CD8-positive, alpha-beta memory T cell (primary cell): ENCODE data around the gene C19orf12. TPM values are rescaled to one million over a fixed set of nuclear protein-coding genes. Genes with fewer than 3 reads are reported as not detected.
A peak's percentile ranks its signal among the peaks of the same experiment; 100 is the strongest.

ENCODE experiments used
- CTCF ChIA-PET: fragments of 350-600 bp; sonication (Branson Sonifier 250); formaldehyde crosslinking; loops from one replicate; lab custom pipeline; 2021; ENCODE audit warnings: antibody characterized with exemption; lab: Charles Lee
- POLR2A ChIA-PET: fragments of 350-600 bp; sonication (Branson Sonifier 250); formaldehyde crosslinking; loops from one replicate; lab custom pipeline; 2021; ENCODE audit warnings: antibody characterized with exemption; lab: Charles Lee
- DNase-seq, 5 donors: peaks; one replicate each; pipeline versions ENCODE4 v3.0.0 to v3.0.0-alpha.2; 2020 to 2022; ENCODE audit warnings: mixed read lengths in 1 of 5
- H3K27ac ChIP-seq: one replicate; pipeline ENCODE4 v1.7.0; 2013; ENCODE audit warnings: low read depth, mild to moderate bottlenecking, low read length, moderate library complexity
- H3K27me3 ChIP-seq: 2 replicates; pipeline ENCODE4 v1.7.0; 2013; ENCODE audit warnings: low read length, mild to moderate bottlenecking; ENCODE audit not compliant: insufficient read depth, poor library complexity, severe bottlenecking
- H3K36me3 ChIP-seq: 2 replicates; pipeline ENCODE4 v1.7.0; 2013; ENCODE audit warnings: mild to moderate bottlenecking, low read length, moderate library complexity; ENCODE audit not compliant: insufficient read depth
- H3K4me1 ChIP-seq: 2 replicates; pipeline ENCODE4 v1.7.0; 2013; ENCODE audit warnings: mild to moderate bottlenecking, low read length, moderate library complexity; ENCODE audit not compliant: insufficient read depth
- H3K4me3 ChIP-seq: 2 replicates; pipeline ENCODE4 v1.7.0; 2013; ENCODE audit warnings: mild to moderate bottlenecking, low read length
- H3K9me3 ChIP-seq: 2 replicates; pipeline ENCODE4 v1.7.0; 2013; ENCODE audit warnings: mild to moderate bottlenecking, low read length
- H3K27ac Mint-ChIP-seq, 8 donors: one replicate each; pipeline ENCODE4 v1.8.0; 2020 to 2021; ENCODE audit warnings: mixed read lengths in 8 of 8, mild to moderate bottlenecking in 6 of 8, inconsistent platforms in 3 of 8, moderate library complexity in 3 of 8
- H3K27me3 Mint-ChIP-seq, 2 donors: one replicate each; pipeline ENCODE4 v1.8.0; 2020 to 2021; ENCODE audit warnings: mixed read lengths in 2 of 2, mild to moderate bottlenecking in 1 of 2, moderate library complexity in 1 of 2
- H3K36me3 Mint-ChIP-seq, 3 donors: one replicate each; pipeline ENCODE4 v1.8.0; 2020 to 2021; ENCODE audit warnings: mixed read lengths in 3 of 3, inconsistent platforms in 1 of 3, mild to moderate bottlenecking in 1 of 3
- H3K4me1 Mint-ChIP-seq, 3 donors: one replicate each; pipeline ENCODE4 v1.8.0; 2020 to 2021; ENCODE audit warnings: mixed read lengths in 3 of 3, inconsistent platforms in 1 of 3, mild to moderate bottlenecking in 1 of 3
- H3K4me3 Mint-ChIP-seq, 7 donors: one replicate each; pipeline ENCODE4 v1.8.0; 2020 to 2021; ENCODE audit warnings: mixed read lengths in 7 of 7, mild to moderate bottlenecking in 6 of 7, moderate library complexity in 4 of 7, inconsistent platforms in 2 of 7
- H3K9me3 Mint-ChIP-seq, 5 donors: one replicate each; pipeline ENCODE4 v1.8.0; 2020 to 2022; ENCODE audit warnings: mixed read lengths in 5 of 5, mild to moderate bottlenecking in 3 of 5, moderate library complexity in 2 of 5, inconsistent platforms in 1 of 5
- polyA plus RNA-seq: library from polyadenylated mRNA; unstranded; fragments of 300-500 nt; fragmentation: Illumina TruSeq; gene quantifications from one replicate; pipeline ENCODE4 v1.2.3, GENCODE V29; 2021
- total RNA-seq, 2 experiments: library from RNA; stranded (reverse); gene quantifications; one replicate each; pipeline ENCODE4 v1.2.3, GENCODE V29; 2021

The C19orf12 gene
- total and polyA plus RNA-seq, 3 experiments from 2014 or later, result 32.3 to 35.3 (median 33.0) TPM

GRCh38 chr19:29694669-29695627, 20.1 kb downstream of the C19orf12 start:
- POLR2A ChIA-PET, result interaction anchor here (0.5 to 1.2 kb wide), 5 partner anchors 17 to 88 kb away, joined by 3 to 6 read pairs (median 3); partner anchors contain the start of gene POP4
- Mint-ChIP-seq H3K27ac (peak overlapping the region; percentile 37 to 88 (median 72)), H3K36me3 (peaks cover 0 to 1% (median 0%) of the 10 kb centered on the region in 3 donors)

GRCh38 chr19:29694161-29694560, 20.9 kb downstream of the C19orf12 start:
- Histone ChIP-seq H3K4me1 (peaks cover 13% of the 10 kb centered on the region), H3K9me3 (no peaks in the 10 kb centered on the region), H3K36me3 (no peaks in the 10 kb centered on the region), H3K4me3 (no peak overlapping the region), H3K27me3 (no peaks in the 10 kb centered on the region), H3K27ac (no peak overlapping the region)
- Mint-ChIP-seq H3K4me3 (no peak overlapping the region), H3K36me3 (peaks cover 0 to 4% (median 1%) of the 10 kb centered on the region in 3 donors), H3K4me1 (peaks cover 17 to 26% (median 20%) of the 10 kb centered on the region in 3 donors), H3K9me3 (peaks cover 0 to 4% (median 0%) of the 10 kb centered on the region in 5 donors), H3K27me3 (peaks cover 0 to 1% of the 10 kb centered on the region in 2 donors), H3K27ac (peak overlapping the region in 5 of 8 donors; percentile 19 to 80 (median 63))
- DNase-seq, result no peak
- ChIA-PET CTCF (interaction anchor here (0.8 to 7.7 kb wide), 23 partner anchors 8 to 151 kb away, joined by 3 to 175 read pairs (median 8); partner anchors contain the start of genes C19orf12, PLEKHF1 and POP4), POLR2A (interaction anchor here (0.5 to 1.2 kb wide), 5 partner anchors 17 to 88 kb away, joined by 3 to 6 read pairs (median 3); partner anchors contain the start of gene POP4)

More at GRCh38 chr19:29694669-29695627, 20.1 kb downstream of the C19orf12 start:
- Mint-ChIP-seq H3K4me3 (no peak overlapping the region), H3K4me1 (peaks cover 13 to 21% (median 15%) of the 10 kb centered on the region in 3 donors), H3K27me3 (no peaks in the 10 kb centered on the region), H3K9me3 (no peaks in the 10 kb centered on the region)
- DNase-seq, result peak; percentile 75 to 87 (median 78)
- Histone ChIP-seq H3K9me3 (no peaks in the 10 kb centered on the region), H3K4me1 (peaks cover 13% of the 10 kb centered on the region), H3K4me3 (no peak overlapping the region), H3K27ac (no peak overlapping the region), H3K36me3 (no peaks in the 10 kb centered on the region), H3K27me3 (no peaks in the 10 kb centered on the region)
- CTCF ChIA-PET, result interaction anchor here (0.8 to 7.7 kb wide), 24 partner anchors 8 to 151 kb away, joined by 3 to 175 read pairs (median 10); partner anchors contain the start of genes C19orf12, PLEKHF1 and POP4

DNA sequence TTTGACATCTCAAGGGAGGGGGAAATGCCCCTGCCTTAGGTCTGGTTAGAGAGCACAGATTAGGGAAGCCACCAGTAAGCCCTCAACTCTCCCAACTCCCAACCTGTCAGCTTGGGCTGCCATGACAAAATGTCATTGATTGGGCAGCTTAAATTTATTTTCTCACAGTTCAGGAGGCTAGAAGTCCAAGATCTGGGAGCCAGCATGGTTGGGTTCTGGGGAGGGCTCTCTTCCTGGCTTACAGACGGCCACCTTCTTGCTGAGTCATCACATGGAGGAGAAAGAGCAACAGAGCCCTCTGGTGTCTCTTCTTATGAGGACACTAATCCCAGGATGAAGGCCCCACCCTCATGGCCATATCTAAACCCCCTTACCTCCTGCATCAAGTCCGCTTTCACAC, 24.2 kb downstream of the C19orf12 start:
- Histone ChIP-seq H3K36me3 (no peaks in the 10 kb centered on the region), H3K27me3 (no peaks in the 10 kb centered on the region), H3K4me3 (no peak overlapping the region), H3K9me3 (no peaks in the 10 kb centered on the region), H3K27ac (no peak overlapping the region), H3K4me1 (peaks cover 13% of the 10 kb centered on the region)
- peak in 3 of 5 donors; percentile 62 to 72 (median 64) for DNase-seq
- peaks cover 0 to 4% (median 1%) of the 10 kb centered on the region in 3 donors for H3K36me3 Mint-ChIP-seq
- peaks cover 29 to 33% (median 29%) of the 10 kb centered on the region in 3 donors for H3K4me1 Mint-ChIP-seq
- peaks cover 0 to 1% of the 10 kb centered on the region in 2 donors for H3K27me3 Mint-ChIP-seq
- CTCF ChIA-PET, result interaction anchor here (0.6 to 7.7 kb wide), 10 partner anchors 10 to 84 kb away, joined by 3 to 175 read pairs (median 14); partner anchors contain the start of genes C19orf12, PLEKHF1 and POP4
- peaks cover 0 to 4% (median 0%) of the 10 kb centered on the region in 5 donors for H3K9me3 Mint-ChIP-seq
- peak overlapping the region in 6 of 8 donors; percentile 35 to 79 (median 73) for H3K27ac Mint-ChIP-seq
- no peak overlapping the region for H3K4me3 Mint-ChIP-seq
- POLR2A ChIA-PET, result interaction anchor here (0.7 to 2.9 kb wide), 2 partner anchors 11 to 25 kb away, joined by 3 to 12 read pairs; partner anchors contain the start of gene C19orf12

DNA sequence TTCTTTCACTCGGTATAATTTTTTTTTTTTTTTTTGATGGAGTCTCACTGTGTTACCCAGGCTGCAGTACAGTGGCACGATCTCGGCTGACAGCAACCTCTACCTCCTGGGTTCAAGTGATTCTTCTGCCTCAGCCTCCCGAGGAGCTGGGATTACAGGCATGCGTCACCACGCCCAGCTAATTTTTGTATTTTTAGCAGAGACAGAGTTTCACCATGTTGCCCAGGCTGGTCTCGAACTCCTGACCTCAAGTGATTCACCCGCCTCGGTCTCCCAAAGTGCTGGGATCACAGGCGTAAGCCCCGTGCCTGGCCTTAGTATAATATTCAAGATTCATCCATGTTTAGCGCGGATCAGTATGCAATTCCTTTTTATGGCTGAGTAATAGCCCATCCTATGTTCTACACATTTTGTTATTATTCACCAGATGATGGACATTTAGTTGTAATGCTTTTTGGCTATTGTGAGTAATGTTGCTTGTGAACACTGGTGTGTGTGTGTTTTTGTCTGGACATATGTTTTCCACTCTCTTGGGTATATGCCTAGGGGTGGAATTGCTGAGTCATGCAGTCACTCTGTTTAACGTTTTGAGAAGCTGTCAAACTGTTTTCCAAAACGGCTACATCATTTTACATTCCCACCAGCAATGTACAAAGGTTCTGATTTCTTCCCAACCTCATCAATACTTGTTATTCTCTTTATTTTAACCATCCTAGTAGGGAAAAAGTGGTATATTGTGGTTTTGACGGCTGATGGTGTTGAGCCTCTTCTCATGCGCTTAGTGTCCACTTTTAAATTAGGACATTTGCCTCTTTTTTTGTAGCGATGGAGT, 26.9 kb downstream of the C19orf12 start:
- Mint-ChIP-seq H3K4me3 (no peak overlapping the region), H3K4me1 (peaks cover 29 to 31% (median 30%) of the 10 kb centered on the region in 3 donors), H3K9me3 (peaks cover 0 to 4% (median 0%) of the 10 kb centered on the region in 5 donors), H3K27ac (peak overlapping the region in 3 of 8 donors; percentile 47 to 57 (median 50)), H3K27me3 (peaks cover 0 to 1% of the 10 kb centered on the region in 2 donors), H3K36me3 (peaks cover 0 to 4% (median 1%) of the 10 kb centered on the region in 3 donors)
- Histone ChIP-seq H3K4me1 (peaks cover 4% of the 10 kb centered on the region), H3K27me3 (no peaks in the 10 kb centered on the region), H3K4me3 (no peak overlapping the region), H3K36me3 (no peaks in the 10 kb centered on the region), H3K27ac (peak overlapping the region; percentile 67), H3K9me3 (no peaks in the 10 kb centered on the region)
- POLR2A ChIA-PET, result no interaction called here
- DNase-seq, result no peak
- CTCF ChIA-PET, result interaction anchor here (2.8 to 7.7 kb wide), 3 partner anchors 16 to 78 kb away, joined by 12 to 175 read pairs (median 21); partner anchors contain the start of gene C19orf12

DNA sequence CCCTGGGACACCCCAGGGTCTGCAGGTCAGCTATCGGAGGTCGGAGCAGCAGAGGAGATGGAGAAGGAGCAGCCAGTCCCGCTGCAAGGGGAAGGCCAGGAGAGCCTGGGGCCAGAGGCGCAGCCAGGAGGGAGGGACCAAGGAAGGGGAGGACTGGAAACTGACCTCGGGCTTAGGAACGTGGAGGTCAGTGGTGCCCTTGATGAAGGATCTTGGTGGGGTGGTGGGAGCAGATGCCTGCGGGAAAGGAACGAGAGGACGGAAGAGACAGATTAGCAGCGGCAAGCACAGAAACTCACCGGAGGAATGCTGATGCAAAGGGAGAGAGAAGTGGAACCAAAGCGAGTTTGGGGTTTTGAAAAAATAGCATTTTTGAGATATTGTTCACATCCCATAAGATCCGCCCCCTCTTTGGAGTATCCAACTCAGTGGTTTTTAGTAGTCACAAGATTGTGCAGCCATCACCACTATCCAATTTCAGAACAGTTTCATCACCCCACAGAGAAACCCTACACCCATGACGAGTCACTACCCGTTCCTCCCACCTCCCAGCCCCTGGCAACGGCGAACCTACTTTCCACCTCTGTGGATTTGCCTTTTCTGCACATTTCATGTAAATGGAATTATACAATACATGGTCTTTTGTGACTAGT, 27.7 kb downstream of the C19orf12 start:
- H3K27ac Mint-ChIP-seq, result peak overlapping the region in 2 of 8 donors; percentile 47 to 57
- Histone ChIP-seq H3K4me1 (peaks cover 10% of the 10 kb centered on the region), H3K27ac (peak overlapping the region; percentile 67), H3K4me3 (no peak overlapping the region), H3K27me3 (no peaks in the 10 kb centered on the region), H3K36me3 (no peaks in the 10 kb centered on the region), H3K9me3 (no peaks in the 10 kb centered on the region)
- DNase-seq, result no peak
- H3K27me3 Mint-ChIP-seq, result peaks cover 0 to 1% of the 10 kb centered on the region in 2 donors
- POLR2A ChIA-PET, result no interaction called here
- peak overlapping the region in 1 of 7 donors; percentile 65 for H3K4me3 Mint-ChIP-seq
- CTCF ChIA-PET, result interaction anchor here (1.2 to 2.8 kb wide), 5 partner anchors 15 to 77 kb away, joined by 3 to 12 read pairs (median 10); no protein-coding TSS in a partner anchor
- peaks cover 0 to 4% (median 0%) of the 10 kb centered on the region in 5 donors for H3K9me3 Mint-ChIP-seq
- H3K36me3 Mint-ChIP-seq, result peaks cover 0 to 4% (median 1%) of the 10 kb centered on the region in 3 donors
- peaks cover 32 to 38% (median 37%) of the 10 kb centered on the region in 3 donors for H3K4me1 Mint-ChIP-seq

DNA sequence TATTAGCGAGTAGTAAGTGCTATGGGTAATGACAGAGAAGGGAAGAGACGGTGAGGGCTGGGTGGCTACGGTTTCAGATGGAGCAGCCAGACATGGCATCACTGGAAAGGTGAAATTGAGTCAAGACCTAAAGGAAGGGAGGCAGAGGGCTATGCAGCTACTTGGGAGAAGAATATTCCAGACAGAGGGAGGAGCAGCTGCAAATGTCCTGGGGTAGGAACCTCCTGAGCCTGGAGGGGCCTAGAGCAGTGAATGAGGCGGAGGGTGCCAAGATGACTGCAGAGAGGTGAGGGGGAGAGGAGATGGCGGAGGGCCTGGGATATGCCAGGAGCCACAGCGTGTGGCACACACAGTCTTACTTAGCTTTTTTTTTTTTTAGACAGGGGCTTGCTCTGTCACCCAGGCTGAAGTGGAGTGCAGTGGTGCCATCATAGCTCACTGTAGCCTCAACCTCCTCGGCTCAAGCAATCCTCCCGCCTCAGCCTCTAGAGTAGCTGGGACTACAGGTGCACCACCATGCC, 28.7 kb downstream of the C19orf12 start:
- peaks cover 20% of the 10 kb centered on the region for H3K4me1 ChIP-seq
- peaks cover 0 to 1% of the 10 kb centered on the region in 2 donors for H3K27me3 Mint-ChIP-seq
- DNase-seq, result no peak
- H3K36me3 Mint-ChIP-seq, result peaks cover 0 to 4% (median 1%) of the 10 kb centered on the region in 3 donors
- peaks cover 42 to 47% (median 45%) of the 10 kb centered on the region in 3 donors for H3K4me1 Mint-ChIP-seq
- H3K27ac ChIP-seq, result peak overlapping the region; percentile 67
- POLR2A ChIA-PET, result interaction anchor here (0.6 kb wide), 1 partner anchor 76 kb away, joined by 4 read pairs; no protein-coding TSS in a partner anchor
- peaks cover 0 to 4% (median 0%) of the 10 kb centered on the region in 5 donors for H3K9me3 Mint-ChIP-seq
- H3K27me3 ChIP-seq, result no peaks in the 10 kb centered on the region
- no peak overlapping the region for H3K4me3 Mint-ChIP-seq
- no peaks in the 10 kb centered on the region for H3K36me3 ChIP-seq
- CTCF ChIA-PET, result interaction anchor here (0.8 to 2.8 kb wide), 7 partner anchors 9 to 76 kb away, joined by 3 to 12 read pairs (median 7); no protein-coding TSS in a partner anchor
- no peak overlapping the region for H3K4me3 ChIP-seq
- no peaks in the 10 kb centered on the region for H3K9me3 ChIP-seq
- peak overlapping the region in 4 of 8 donors; percentile 7 to 40 (median 20) for H3K27ac Mint-ChIP-seq
